GM12872 (cell line): ENCODE results near the gene SNAPC2.

Source experiments
- TF ChIP-seq, protein P1 (sequence below): IDR thresholded peaks from 3 replicates; pipeline ENCODE4 v1.5.1; 2011; ENCODE audit warnings: low read depth, mild to moderate bottlenecking, low read length, moderate library complexity; ENCODE audit not compliant: insufficient read depth

SNAPC2 gene

GRCh38 chr19:7883796-7884570, 36.2 kb upstream of the SNAPC2 start:
- TF ChIP-seq, protein P1, sequence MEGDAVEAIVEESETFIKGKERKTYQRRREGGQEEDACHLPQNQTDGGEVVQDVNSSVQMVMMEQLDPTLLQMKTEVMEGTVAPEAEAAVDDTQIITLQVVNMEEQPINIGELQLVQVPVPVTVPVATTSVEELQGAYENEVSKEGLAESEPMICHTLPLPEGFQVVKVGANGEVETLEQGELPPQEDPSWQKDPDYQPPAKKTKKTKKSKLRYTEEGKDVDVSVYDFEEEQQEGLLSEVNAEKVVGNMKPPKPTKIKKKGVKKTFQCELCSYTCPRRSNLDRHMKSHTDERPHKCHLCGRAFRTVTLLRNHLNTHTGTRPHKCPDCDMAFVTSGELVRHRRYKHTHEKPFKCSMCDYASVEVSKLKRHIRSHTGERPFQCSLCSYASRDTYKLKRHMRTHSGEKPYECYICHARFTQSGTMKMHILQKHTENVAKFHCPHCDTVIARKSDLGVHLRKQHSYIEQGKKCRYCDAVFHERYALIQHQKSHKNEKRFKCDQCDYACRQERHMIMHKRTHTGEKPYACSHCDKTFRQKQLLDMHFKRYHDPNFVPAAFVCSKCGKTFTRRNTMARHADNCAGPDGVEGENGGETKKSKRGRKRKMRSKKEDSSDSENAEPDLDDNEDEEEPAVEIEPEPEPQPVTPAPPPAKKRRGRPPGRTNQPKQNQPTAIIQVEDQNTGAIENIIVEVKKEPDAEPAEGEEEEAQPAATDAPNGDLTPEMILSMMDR = no peak

- TF ChIP-seq, protein P1 = no peak
Measured at GRCh38 chr19:7885818-7886217, 34.3 kb upstream of the SNAPC2 start.

GRCh38 chr19:7887408-7888144, 32.6 kb upstream of the SNAPC2 start:
- TF ChIP-seq, protein P1 = no peak

DNA sequence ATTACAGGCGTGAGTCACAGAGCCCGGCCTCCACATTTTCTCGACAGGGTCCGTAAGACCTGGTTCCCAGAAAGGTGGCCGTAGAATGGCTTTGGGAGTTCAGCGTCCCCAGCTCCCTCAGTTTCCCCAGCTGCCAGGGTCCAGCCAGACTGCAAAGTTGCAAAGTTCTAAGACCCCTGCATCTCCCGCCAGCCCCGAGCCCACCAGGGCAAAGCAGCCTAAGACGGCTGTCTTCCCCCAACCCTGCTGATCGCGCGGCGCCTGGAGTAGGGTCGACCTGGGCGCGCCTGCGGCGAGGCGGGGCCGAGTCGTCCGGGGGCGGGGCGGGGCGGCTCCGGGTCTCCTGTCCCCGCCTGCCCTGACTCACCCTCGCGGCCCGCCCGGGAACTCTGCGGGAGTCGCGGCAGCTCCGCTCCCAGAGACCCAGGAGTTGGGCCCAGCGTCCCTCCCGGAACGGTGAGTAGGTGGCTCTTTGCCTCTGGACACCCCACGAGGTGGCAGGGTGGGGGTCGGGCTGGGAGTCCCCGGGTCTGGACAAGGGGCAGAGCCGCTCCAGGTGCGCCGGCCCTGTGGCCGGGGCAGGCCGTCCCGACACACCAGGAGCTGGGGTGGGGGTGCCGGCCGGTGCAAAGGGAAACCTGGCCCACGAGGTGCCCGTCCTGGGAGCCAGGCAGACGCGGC, 31.9 kb upstream of the SNAPC2 start, which contains the start of gene LRRC8E:
Gene LRRC8E, plus strand, starts transcription at position 366 of the 681 bp plus-strand sequence. CDS start 7,094 bp downstream, outside the sequence.
- TF ChIP-seq, protein P1 = no peak

DNA sequence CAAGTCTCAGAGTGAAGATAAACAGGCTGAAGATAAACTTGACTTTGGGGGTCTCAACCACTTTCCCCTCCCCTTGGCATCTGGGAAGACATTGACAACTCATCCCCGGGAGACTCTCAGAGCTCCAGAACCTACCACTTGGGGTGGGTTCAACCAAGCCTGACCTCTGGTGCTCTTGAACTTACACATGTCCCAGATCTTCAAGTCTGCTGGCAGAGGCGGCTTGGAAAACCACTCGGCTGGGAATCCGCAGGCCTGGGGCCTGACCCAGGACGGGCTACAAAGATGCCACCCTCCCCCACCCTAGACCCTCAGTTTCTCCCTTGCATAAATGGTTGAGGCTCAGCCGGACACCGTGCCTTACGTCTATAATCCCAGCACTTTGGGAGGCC, 31.3 kb upstream of the SNAPC2 start:
- TF ChIP-seq, protein P1 = no peak

DNA sequence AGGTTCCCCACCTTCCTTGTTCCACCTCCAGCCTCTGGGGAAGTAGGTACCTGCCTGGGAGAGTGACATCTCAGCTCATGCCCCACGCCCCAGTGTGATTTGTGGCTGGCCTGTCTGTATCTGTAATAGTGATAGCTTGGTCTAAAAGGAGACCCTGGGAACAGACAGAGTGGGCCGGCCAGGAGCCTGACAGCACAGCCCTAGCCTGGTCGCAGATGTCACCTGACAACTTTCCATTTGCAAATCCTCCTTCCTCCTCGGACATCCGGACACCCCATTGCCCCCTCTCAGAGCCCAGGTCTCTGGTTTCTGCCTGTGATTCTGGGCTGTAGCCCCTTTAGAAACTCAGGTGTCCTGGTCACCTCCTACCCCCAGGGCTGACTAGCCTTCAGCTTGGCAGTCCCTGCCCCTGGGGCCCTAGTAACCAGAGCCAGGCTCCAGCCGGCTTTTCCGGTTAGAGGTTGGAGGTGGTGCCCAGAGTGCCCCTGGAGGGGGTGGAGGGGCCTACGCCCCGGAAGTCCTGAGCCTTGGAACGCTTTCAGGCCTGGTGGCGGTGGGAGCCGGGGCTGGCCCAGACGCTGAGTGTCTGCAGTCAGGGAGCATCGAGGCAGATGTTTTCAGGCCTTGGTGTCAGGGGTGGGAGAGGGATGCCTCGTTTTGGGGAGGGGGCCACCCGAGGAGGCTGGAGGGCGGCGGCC, 25.4 kb upstream of the SNAPC2 start:
- TF ChIP-seq, protein P1 = no peak
